Liver (tissue), 9 donors: ENCODE data around the gene GPD1L. TPM values are rescaled to one million over a fixed set of nuclear protein-coding genes. Genes with fewer than 3 reads are reported as not detected.

ENCODE experiments used
- DNase-seq: peaks from one replicate; pipeline ENCODE4 v3.0.0-alpha.2; 2017; ENCODE audit warnings: low spot score
- H3K27ac ChIP-seq, 2 donors: one replicate each; pipeline ENCODE4 v1.7.0; 2013; ENCODE audit warnings: inconsistent platforms in 2 of 2, low read length in 2 of 2, control low read depth in 1 of 2, low read depth in 1 of 2, mild to moderate bottlenecking in 1 of 2
- H3K27me3 ChIP-seq, 4 donors: one replicate each; pipeline versions ENCODE4 v1.6.1 to v1.7.0; 2013; ENCODE audit warnings: low read length in 3 of 4, inconsistent platforms in 1 of 4, mild to moderate bottlenecking in 1 of 4, moderate library complexity in 1 of 4; ENCODE audit not compliant: control insufficient read depth in 4 of 4, insufficient read depth in 4 of 4
- H3K36me3 ChIP-seq, 4 donors: one replicate each; pipeline versions ENCODE4 v1.6.1 to v1.7.0; 2013; ENCODE audit warnings: low read length in 3 of 4, mild to moderate bottlenecking in 3 of 4, low read depth in 1 of 4, moderate library complexity in 1 of 4; ENCODE audit not compliant: control insufficient read depth in 4 of 4, insufficient read depth in 3 of 4
- H3K4me1 ChIP-seq, 4 donors: one replicate each; pipeline versions ENCODE4 v1.6.1 to v1.7.0; 2013; ENCODE audit warnings: low read length in 3 of 4, mild to moderate bottlenecking in 3 of 4, moderate library complexity in 1 of 4; ENCODE audit not compliant: control insufficient read depth in 4 of 4, insufficient read depth in 4 of 4
- H3K4me3 ChIP-seq, 3 donors: one replicate each; pipeline versions ENCODE4 v1.6.1 to v1.7.0; 2013; ENCODE audit warnings: low read length in 3 of 3, control low read depth in 1 of 3, low read depth in 1 of 3, mild to moderate bottlenecking in 1 of 3
- H3K9ac ChIP-seq, 2 donors: one replicate each; pipeline ENCODE4 v1.7.0; 2013; ENCODE audit warnings: low read length in 2 of 2, mild to moderate bottlenecking in 2 of 2, moderate library complexity in 2 of 2, control low read depth in 1 of 2, low read depth in 1 of 2
- H3K9me3 ChIP-seq, 4 donors: one replicate each; pipeline versions ENCODE4 v1.6.1 to v1.7.0; 2013; ENCODE audit warnings: low read length in 3 of 4; ENCODE audit not compliant: control insufficient read depth in 4 of 4
- EGR1 ChIP-seq, 2 donors: IDR thresholded peaks; 2 replicates each; pipeline ENCODE4 v1.6.1; 2016 to 2018; ENCODE audit warnings: antibody characterized with exemption in 2 of 2, low read depth in 2 of 2
- FOXA1 ChIP-seq: IDR thresholded peaks from 2 replicates; pipeline ENCODE4 v1.6.1; 2016; ENCODE audit warnings: antibody characterized with exemption
- FOXA2 ChIP-seq: IDR thresholded peaks from 2 replicates; pipeline ENCODE4 v1.6.1; 2016; ENCODE audit warnings: antibody characterized with exemption
- GABPA ChIP-seq, 2 donors: IDR thresholded peaks in 1 of 2; conservative IDR thresholded peaks in 1 of 2; 2 replicates each; pipeline ENCODE4 v1.6.1; 2016; ENCODE audit warnings: antibody characterized with exemption in 2 of 2, mild to moderate bottlenecking in 1 of 2, moderate library complexity in 1 of 2
- HNF4A ChIP-seq, 2 donors: conservative IDR thresholded peaks; 2 replicates each; pipeline ENCODE4 v1.6.1; 2016; ENCODE audit warnings: antibody characterized with exemption in 2 of 2, mild to moderate bottlenecking in 2 of 2
- HNF4G ChIP-seq: IDR thresholded peaks from 2 replicates; pipeline ENCODE4 v1.6.1; 2016; ENCODE audit warnings: antibody characterized with exemption
- JUND ChIP-seq, 2 donors: IDR thresholded peaks; 2 replicates each; pipeline ENCODE4 v1.6.1; 2016; ENCODE audit warnings: antibody characterized with exemption in 2 of 2
- NR2F2 ChIP-seq: IDR thresholded peaks from 2 replicates; pipeline ENCODE4 v1.6.1; 2016; ENCODE audit warnings: antibody characterized with exemption
- RAD21 ChIP-seq, 2 donors: IDR thresholded peaks; 2 replicates each; pipeline ENCODE4 v1.6.1; 2016; ENCODE audit warnings: antibody characterized with exemption in 2 of 2, mild to moderate bottlenecking in 2 of 2
- RXRA ChIP-seq, 2 donors: IDR thresholded peaks; 2 replicates each; pipeline ENCODE4 v1.6.1; 2017 to 2018; ENCODE audit warnings: antibody characterized with exemption in 2 of 2, mild to moderate bottlenecking in 1 of 2
- SP1 ChIP-seq: IDR thresholded peaks from 2 replicates; pipeline ENCODE4 v1.6.1; 2018; ENCODE audit warnings: antibody characterized with exemption, mild to moderate bottlenecking
- TAF1 ChIP-seq: conservative IDR thresholded peaks from 2 replicates; pipeline ENCODE4 v1.6.1; 2016; ENCODE audit warnings: antibody characterized with exemption, mild to moderate bottlenecking
- YY1 ChIP-seq: IDR thresholded peaks from 2 replicates; pipeline ENCODE4 v1.6.1; 2016; ENCODE audit warnings: antibody characterized with exemption, mild to moderate bottlenecking
- ZBTB33 ChIP-seq: IDR thresholded peaks from 2 replicates; pipeline ENCODE4 v1.6.1; 2016; ENCODE audit warnings: antibody characterized with exemption
- WGBS: extraction: QIAGEN DNeasy Blood & Tissue Kit; methylation state at CpG from one replicate; pipeline ENCODE4 v1.1.7; 2013; 5-methylcytosine and 5-hydroxymethylcytosine counted together
- polyA plus RNA-seq, 2 donors: library from polyadenylated mRNA; stranded (reverse) in 1 of 2; unstranded in 1 of 2; fragments of 200-250 nt in 1 of 2; fragments of >200 nt in 1 of 2; fragmentation: Nextera tagmentation in 1 of 2; extraction: Ambion mirVana in 1 of 2; gene quantifications; one replicate each; pipeline versions ENCODE4 v1.2.1 to v1.2.3, GENCODE V29; 2013 to 2015
- total RNA-seq, 2 donors: library from RNA; depleted of rRNA; stranded (reverse); fragments of >200 nt; gene quantifications; one replicate each; pipeline ENCODE4 v1.2.3, GENCODE V29; 2014
- TF ChIP-seq, protein P1 (sequence below): fragments of 150-350 bp; IDR thresholded peaks from 2 replicates; pipeline ENCODE4 v1.5.1; 2017; ENCODE audit warnings: improper control_type of control experiment, low read depth, low read length; ENCODE audit not compliant: missing input control
- TF ChIP-seq, protein P2 (sequence below): IDR thresholded peaks from 2 replicates; pipeline ENCODE4 v1.6.1; 2016; ENCODE audit warnings: antibody characterized with exemption, mild to moderate bottlenecking
- TF ChIP-seq, protein P3 (sequence below): IDR thresholded peaks from 2 replicates; pipeline ENCODE4 v1.6.1; 2016; ENCODE audit warnings: antibody characterized with exemption
- TF ChIP-seq, protein P4 (sequence below): IDR thresholded peaks from 2 replicates; pipeline ENCODE4 v1.6.1; 2016; ENCODE audit warnings: antibody characterized with exemption
- donor health status: healthy.
- donor health status: healthy.
- donor health status: healthy.
- donor health status: healthy.
- donor health status: healthy.

Gene GPD1L
- total and polyA plus RNA-seq, 4 donors, result 1.4 to 5.0 (median 3.1) TPM

DNA sequence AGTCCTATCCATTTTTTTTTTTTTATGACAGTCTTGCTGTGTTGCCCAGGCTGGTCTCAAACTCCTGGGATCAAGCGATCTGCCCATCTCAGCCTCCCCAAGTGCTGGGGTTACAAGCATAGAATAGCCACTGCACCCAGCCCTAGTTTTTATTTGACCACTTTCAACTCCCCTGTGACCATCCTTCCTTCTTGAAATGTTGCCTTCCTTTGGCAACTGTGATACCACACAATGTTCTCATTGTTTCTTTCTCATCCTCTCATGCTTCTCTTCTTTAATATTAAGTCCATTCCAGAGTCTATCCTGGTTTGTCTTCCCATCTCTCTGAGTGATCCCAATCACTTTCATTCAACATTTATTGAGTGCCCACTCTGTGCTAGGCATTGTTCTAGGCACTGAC lies 7.9 kb upstream of the GPD1L start:
- Histone ChIP-seq H3K4me3 (no peak overlapping the region), H3K9me3 (peaks cover 0 to 4% (median 0%) of the 10 kb centered on the region in 4 donors), H3K9ac (no peak overlapping the region), H3K36me3 (no peaks in the 10 kb centered on the region), H3K27me3 (no peaks in the 10 kb centered on the region), H3K27ac (no peak overlapping the region), H3K4me1 (no peaks in the 10 kb centered on the region)
- TF ChIP-seq ZBTB33 (no peak), HNF4A (conservative IDR thresholded peaks at IDR 0.05) (no peak), NR2F2 (no peak), YY1 (no peak), SP1 (no peak), GABPA (IDR thresholded peaks at IDR 0.05 in 1 of 2, conservative IDR thresholded peaks at IDR 0.05 in 1 of 2) (no peak), RAD21 (IDR thresholded peaks at IDR 0.05) (no peak), TAF1 (no peak), FOXA1 (no peak), JUND (IDR thresholded peaks at IDR 0.05) (no peak), EGR1 (IDR thresholded peaks at IDR 0.05; ENCODE audit: low read depth in 2 of 2) (no peak), RXRA (IDR thresholded peaks at IDR 0.05) (no peak)
- TF ChIP-seq, protein P1, sequence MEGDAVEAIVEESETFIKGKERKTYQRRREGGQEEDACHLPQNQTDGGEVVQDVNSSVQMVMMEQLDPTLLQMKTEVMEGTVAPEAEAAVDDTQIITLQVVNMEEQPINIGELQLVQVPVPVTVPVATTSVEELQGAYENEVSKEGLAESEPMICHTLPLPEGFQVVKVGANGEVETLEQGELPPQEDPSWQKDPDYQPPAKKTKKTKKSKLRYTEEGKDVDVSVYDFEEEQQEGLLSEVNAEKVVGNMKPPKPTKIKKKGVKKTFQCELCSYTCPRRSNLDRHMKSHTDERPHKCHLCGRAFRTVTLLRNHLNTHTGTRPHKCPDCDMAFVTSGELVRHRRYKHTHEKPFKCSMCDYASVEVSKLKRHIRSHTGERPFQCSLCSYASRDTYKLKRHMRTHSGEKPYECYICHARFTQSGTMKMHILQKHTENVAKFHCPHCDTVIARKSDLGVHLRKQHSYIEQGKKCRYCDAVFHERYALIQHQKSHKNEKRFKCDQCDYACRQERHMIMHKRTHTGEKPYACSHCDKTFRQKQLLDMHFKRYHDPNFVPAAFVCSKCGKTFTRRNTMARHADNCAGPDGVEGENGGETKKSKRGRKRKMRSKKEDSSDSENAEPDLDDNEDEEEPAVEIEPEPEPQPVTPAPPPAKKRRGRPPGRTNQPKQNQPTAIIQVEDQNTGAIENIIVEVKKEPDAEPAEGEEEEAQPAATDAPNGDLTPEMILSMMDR, result no peak
- TF ChIP-seq, protein P2, sequence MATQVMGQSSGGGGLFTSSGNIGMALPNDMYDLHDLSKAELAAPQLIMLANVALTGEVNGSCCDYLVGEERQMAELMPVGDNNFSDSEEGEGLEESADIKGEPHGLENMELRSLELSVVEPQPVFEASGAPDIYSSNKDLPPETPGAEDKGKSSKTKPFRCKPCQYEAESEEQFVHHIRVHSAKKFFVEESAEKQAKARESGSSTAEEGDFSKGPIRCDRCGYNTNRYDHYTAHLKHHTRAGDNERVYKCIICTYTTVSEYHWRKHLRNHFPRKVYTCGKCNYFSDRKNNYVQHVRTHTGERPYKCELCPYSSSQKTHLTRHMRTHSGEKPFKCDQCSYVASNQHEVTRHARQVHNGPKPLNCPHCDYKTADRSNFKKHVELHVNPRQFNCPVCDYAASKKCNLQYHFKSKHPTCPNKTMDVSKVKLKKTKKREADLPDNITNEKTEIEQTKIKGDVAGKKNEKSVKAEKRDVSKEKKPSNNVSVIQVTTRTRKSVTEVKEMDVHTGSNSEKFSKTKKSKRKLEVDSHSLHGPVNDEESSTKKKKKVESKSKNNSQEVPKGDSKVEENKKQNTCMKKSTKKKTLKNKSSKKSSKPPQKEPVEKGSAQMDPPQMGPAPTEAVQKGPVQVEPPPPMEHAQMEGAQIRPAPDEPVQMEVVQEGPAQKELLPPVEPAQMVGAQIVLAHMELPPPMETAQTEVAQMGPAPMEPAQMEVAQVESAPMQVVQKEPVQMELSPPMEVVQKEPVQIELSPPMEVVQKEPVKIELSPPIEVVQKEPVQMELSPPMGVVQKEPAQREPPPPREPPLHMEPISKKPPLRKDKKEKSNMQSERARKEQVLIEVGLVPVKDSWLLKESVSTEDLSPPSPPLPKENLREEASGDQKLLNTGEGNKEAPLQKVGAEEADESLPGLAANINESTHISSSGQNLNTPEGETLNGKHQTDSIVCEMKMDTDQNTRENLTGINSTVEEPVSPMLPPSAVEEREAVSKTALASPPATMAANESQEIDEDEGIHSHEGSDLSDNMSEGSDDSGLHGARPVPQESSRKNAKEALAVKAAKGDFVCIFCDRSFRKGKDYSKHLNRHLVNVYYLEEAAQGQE, result no peak
- TF ChIP-seq, protein P3, sequence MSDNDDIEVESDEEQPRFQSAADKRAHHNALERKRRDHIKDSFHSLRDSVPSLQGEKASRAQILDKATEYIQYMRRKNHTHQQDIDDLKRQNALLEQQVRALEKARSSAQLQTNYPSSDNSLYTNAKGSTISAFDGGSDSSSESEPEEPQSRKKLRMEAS, result no peak
- TF ChIP-seq, protein P4, sequence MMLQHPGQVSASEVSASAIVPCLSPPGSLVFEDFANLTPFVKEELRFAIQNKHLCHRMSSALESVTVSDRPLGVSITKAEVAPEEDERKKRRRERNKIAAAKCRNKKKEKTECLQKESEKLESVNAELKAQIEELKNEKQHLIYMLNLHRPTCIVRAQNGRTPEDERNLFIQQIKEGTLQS, result no peak
- 90% methylated on average over 1 of the region's 1 CpG for WGBS
- no peak for DNase-seq

GRCh38 chr3:32100465-32100864 lies 6.0 kb upstream of the GPD1L start:
- Histone ChIP-seq H3K9ac (no peak overlapping the region), H3K4me3 (no peak overlapping the region), H3K9me3 (peaks cover 0 to 4% (median 0%) of the 10 kb centered on the region in 4 donors), H3K36me3 (no peaks in the 10 kb centered on the region), H3K27ac (no peak overlapping the region), H3K27me3 (no peaks in the 10 kb centered on the region), H3K4me1 (no peaks in the 10 kb centered on the region)
- DNase-seq, result no peak
- WGBS, result 77% methylated on average over 5 of the region's 5 CpGs
- TF ChIP-seq ZBTB33 (no peak), SP1 (no peak), FOXA2 (no peak), NR2F2 (no peak), HNF4A (conservative IDR thresholded peaks at IDR 0.05) (no peak), RXRA (IDR thresholded peaks at IDR 0.05) (no peak), TAF1 (no peak), GABPA (IDR thresholded peaks at IDR 0.05 in 1 of 2, conservative IDR thresholded peaks at IDR 0.05 in 1 of 2) (no peak), HNF4G (no peak), FOXA1 (no peak), YY1 (no peak)
- TF ChIP-seq, protein P1, result no peak
- TF ChIP-seq, protein P4, result no peak
